ENCODE results near the gene KCTD20.
"Not testable (repeated sequence)": the region's sequence is repeated elsewhere in the genome, so short reads cannot be mapped to it uniquely, and the experiment has no call there.

Gene KCTD20

DNA sequence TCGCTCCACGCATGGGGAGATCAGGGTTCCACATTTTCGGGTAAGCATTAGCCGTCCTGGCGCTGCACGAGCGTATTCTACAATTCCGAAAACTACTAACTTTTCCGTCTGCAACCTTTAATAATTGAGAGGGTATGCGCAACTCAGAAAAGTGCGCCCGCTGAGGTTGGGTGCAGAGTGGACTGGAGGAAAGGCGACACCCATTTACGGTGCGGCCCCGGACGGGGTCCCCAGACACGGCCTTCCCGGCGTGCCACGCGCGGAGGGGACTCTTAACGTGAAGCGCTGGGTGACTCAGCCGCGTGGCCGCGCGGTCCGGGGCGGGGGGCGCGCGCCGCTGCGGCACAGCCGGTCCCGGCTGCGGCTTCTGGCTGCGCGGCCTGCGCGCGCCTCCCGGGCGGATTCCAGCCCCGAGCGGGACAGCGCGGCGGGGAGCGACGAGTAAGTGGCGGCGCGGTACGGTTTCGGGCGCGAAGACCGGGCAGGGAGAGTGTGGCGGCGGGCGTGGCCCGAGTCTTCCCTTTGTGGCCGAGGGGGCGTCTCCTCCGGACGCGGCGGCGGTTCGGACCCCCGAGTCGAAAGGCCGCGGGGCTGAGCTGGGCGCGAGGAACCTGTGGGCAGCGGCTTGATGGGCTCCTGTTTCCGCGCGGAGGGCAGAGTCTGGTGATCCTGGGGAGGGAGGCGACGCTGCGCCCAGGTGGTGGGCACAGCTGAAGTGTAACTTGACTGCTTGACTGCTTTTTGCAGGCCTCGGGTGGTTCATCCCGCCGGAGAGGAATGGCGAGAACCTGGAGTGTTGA lies at the start of gene KCTD20, which contains the start of gene PXT1:
TSS of gene KCTD20 (plus strand) at position 330 of the 800 bp plus-strand sequence. CDS start 27,098 bp downstream, outside the sequence.
TSS of gene PXT1 (minus strand) at position 184 of the 800 bp plus-strand sequence. CDS start 16,772 bp downstream, outside the sequence.
- peak; percentile 82 for DNase-seq

DNA sequence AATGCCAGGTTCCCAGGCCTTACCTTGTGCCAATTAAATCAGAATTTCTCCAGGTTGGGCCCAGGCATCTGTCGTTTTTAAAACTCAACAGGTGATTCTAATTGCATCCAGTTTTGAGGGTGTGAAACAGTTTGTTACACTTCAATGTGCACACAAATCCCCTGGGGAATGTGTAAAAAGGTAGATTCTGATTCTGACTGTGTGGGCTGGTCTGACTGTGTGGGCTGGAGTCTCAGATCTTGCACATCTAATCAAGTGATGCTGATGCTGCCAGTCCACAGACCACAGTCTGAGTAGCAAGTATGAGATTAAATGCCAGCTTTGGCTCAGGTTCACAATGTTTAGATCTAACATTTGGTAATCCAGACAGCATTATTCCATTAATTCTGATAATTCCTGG lies 42.8 kb upstream of the KCTD20 start:
- no peak for DNase-seq

DNA sequence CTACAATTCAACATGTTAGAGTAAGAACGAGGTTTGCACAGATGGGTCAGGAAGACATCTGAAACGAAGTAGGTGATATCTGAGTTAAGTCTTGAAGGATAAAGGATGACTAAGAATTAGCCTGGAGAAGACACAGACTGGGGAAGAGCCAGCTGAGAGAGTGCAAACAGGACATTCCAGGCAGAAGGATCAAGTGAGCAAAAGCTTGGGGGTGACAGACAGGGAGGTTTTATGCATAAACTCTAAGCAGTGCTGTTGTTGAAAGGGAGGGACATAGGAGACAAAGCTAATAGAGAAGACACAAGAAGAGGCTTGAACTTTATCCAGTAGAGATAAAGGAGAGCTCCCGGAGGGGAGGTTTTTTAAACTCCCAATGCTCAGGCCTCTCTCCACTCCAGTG lies 40.3 kb upstream of the KCTD20 start:
- DNase-seq: no peak

DNA sequence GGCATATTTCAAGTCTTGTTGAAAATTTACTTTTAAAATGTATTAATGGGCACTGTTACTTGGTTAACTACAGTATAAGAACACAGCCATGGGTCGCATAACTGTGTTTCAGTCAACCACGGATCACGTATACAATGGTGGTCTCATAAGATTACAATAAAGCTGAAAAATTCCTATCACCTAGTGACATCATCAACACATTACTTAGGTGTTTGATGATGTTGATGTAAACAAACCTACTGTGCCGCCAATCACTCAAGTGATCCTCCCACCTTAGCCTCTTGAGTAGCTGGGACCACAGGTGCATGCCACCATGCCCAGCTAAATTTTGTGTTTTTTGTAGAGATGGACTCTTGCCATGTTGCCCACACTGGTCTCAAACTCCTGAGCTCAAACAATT lies 38.6 kb upstream of the KCTD20 start:
- DNase-seq: no peak

DNA sequence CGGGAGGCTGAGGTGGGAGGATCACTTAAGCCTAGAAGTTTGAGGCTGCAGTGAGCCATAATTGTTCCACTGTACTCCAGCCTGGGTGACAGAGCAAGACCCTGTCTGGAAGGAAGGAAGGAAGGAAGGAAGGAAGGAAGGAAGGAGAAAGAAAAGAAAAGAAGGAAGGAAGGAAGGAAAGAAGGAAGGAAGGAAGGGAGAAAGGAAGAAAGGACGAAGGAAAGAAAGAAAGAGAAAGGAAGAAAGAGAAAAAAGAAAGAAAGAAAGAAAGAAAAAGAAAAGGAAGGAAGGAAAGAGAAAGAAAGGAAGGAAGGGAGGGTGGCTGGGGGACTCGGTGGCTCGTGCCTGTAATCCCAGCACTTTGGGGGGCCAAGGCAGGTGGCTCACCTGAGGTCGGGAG lies 33.1 kb upstream of the KCTD20 start:
- not testable (repeated sequence) for DNase-seq

DNA sequence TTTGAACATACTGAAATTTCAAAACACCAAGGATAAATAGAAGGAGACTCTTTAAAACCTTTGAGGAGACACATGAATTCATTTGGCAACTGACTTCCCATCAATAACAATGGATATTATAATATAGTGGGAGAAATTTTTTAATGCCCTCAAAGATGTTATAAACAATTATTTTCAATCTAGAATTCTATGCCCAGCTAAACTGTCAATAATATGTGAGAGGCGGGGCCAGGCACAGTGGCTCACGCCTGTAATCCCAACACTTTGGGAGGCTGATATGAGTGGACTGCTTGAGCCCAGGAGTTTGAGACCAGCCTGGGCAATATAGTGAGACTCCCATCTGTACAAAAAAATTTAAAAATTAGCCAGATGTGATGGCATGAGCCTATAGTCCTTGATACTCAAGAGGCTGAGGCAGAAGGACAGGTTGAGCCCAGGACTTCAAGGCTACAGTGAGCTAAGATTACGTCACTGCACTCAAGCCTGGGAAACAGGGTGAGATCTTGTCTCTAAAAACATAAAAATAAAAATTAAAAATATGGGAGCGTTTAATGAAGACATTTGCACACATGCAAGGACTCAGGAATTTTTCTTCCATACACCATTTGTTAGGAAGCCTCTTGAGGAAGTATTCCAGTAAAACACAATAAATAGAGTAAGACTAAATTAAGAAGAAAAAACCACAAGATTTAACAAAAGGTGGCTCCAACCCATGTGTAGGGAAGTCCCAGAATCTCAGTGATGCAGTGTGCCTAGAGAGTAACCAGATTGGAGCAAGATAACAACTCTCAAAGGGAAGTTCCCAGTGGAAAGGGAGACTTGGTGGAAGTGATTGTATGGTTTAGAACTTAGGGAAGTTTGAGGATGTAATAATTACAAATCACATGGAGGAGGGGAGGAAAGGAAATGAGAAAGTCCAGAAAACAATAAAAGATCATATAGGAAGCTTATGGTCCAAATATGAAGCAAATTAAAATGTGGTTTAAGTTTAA lies 29.0 kb upstream of the KCTD20 start:
- no peak for DNase-seq

DNA sequence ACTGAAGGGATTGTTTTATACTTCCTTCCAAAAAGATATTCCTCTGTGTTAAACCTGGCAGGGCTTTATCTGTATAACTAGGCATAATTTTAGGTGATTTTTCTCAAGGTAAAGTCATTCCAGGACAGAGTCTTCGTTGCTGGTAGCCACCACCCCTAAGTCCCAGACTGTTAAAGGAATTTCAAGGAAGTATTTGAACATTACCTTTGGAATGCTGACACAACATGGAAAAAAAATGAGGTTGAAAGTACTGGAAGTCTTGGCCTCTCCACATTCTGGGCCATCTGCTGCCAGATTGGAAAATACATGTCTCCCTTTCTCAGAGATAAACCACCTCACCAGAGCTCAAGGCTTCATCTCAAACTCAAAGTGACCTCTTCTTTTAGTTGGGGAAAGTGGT lies 28.3 kb upstream of the KCTD20 start:
- DNase-seq: no peak

DNA sequence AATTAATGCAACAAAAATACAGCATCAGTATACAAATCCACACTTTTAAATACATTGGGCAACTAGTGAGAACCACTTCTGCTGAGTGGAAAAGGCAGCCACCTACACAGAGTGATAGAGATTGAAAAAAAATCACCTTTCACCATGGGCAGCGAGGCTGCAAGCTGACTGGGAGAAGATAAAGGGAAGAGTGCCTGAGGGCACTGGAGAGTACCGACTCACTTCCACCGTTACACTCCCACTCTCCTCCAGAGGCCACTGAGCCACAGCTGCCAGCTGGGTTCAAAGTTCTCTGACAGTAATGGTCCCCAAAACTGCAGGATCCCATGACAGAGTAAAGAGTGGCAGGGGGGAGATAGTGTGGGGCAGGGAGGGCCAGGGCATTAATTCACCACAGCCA lies 24.2 kb upstream of the KCTD20 start:
- no peak for DNase-seq

DNA sequence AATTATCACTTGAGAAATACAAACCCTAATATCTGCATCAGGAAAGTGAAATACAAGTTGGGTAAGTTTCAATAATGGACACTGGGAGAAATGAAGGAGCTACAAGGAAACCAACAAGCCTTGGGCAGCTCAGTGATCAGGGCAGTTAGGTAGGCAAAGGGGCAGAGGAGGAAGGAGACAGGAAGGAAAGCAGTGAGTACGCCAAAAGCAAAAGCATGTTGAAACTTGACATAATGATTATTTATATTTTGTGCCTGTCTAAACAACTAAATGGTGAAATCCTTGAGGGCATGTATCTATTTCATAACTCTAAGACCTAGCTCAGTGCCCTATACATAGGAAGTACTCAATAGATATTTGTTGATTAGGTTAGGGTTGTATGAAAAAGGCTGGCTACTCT lies 23.5 kb upstream of the KCTD20 start:
- DNase-seq: peak; percentile 12

DNA sequence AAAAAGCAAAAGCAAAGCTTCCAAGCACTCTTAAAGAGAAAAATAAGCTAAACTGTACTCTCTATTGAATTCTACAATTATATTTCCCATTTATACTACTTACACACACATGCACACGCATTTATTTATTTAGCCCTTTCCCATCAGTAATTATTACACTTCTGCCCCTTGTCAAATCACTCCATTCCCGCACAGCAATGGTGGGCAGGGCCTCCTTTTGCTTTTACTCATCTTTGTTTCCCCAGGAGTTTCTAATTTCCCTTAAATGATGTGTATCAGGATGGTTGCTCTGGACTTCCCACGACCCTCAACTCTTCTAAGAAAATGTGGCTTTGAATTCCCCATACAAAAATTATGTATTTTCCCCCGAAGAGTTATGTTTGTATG lies 20.1 kb upstream of the KCTD20 start:
- no peak for DNase-seq

DNA sequence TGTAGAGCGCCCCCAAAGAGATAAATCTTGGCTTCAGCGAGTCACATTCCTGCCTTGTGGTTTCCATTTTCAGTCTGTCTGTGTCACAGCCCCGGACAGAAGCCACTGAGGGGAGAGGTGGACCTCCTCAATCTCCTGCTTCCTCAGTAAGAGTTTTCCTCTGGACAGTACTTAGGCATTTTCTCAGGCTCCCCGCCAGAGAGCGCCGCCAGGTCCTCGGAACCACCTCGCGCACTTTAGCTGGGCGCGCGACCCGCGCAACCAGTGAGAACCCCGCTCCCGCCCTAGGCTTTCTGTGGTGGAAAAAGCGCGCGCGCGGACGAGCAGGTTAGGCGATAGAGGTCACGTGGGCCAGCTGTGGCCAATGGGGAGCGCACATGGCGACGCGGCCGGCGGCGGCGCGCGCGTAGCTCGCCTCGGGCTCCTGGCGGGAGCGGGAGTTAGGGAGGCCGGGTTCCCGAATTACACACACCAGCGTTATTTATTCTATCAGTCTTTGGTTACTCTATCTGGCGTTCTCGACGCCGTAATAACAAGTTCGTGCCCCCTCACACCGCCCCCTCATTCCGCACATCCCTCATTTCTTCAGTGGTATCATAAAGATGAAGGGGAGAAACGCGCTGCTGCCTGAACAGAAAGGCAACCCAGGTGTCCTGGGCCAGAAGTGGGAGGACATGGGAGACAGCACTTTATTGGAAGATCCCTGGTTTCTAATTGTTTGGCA lies 19.5 kb upstream of the KCTD20 start:
- DNase-seq: peak; percentile 87

DNA sequence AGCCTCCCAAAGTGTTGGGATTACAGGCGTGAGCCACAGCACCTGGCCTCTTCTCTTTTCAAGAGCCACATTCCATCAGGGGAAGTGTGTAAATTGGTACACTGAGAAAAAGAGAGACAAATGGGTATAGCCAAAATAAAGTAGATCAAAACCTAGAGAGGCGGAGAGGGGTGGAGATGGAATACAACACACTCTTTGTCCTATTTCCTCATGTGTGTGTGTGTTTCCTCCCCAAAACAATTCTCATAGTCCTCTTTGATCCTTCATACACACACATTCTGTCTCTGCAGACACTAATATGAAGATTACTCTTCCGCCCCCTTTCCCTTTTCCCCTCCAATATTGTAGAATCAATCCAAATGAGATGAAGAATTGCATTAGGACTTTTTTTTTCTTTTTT lies 16.2 kb upstream of the KCTD20 start:
- no peak for DNase-seq

DNA sequence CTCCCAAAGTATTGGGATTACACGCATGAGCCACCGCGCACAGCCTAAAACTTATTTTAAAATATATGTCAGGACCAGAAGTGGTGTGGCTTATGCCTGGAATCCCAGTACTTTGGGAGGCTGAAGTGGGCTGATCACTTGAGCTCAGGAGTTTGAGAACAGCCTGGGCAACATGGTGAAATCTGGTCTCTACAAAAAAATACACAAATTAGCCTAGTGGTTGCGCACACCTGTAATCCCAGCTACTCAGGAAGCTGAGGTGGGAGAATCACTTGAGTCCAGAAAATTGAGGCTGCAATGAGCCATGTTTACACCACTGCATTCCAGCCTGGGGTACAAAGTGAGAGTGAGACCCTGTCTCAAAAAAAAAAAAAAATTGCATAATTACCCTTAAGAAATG lies 13.9 kb upstream of the KCTD20 start:
- no peak for DNase-seq

DNA sequence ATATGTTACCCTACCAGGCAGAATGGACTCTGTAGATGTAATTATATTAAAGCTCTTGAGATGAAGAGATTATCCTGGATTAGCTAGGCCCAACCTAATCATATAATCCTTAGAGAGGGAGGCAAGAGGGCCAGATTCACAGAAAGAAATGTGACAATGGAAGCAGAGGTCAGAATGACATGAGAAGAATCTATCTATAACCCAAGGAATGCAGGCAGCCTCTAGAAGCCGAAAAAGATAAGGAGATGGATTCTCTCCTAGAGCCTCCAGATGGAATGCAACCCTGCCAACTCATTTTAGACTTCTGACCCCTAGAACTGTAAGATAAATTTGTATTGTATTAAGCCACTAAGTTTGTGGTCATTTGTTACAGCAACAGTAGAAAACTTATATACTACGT lies 12.4 kb upstream of the KCTD20 start:
- no peak for DNase-seq

DNA sequence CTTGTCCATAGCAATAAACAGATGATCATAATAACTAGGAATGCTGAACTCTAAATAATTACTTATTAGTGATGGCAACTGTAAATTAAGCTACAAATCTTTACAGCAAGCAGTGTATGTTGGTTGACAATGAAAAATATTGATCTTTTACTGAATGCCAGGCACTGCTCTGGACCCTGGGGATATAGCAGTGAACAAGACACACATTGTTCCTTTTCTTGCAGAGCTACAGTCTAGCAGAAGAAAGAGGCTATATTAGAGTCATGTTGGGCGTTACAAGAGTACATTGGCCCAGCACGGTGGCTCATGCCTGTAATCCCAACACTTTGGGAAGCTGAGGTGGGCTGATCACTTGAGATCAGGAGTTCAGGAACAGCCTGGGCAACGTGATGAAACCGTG lies 11.6 kb upstream of the KCTD20 start:
- no peak for DNase-seq

DNA sequence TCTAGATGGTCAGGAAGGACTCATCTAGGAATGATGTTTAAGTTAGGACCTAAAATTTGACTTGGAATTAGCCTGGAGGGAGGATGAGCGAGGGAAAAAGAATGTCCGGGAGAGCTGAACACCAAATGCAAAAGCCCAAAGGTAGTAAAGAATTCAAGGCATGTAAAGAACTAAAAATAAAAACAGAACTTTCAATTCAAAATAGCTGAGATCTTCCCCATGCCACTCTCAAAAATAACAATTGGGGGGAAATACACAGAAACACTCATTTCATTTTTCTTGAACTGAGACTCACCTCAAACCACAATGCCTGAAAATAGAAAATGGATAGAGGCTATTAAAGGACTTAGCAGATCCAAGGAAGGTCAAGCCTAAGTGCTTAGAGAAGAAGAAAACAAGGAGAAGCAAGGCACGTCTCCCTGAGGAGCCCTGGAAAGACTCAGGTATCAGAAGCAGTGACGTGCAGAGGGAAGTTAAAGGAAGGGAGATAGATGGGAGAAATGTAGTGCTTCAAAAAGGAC lies 10.6 kb upstream of the KCTD20 start:
- DNase-seq: no peak

DNA sequence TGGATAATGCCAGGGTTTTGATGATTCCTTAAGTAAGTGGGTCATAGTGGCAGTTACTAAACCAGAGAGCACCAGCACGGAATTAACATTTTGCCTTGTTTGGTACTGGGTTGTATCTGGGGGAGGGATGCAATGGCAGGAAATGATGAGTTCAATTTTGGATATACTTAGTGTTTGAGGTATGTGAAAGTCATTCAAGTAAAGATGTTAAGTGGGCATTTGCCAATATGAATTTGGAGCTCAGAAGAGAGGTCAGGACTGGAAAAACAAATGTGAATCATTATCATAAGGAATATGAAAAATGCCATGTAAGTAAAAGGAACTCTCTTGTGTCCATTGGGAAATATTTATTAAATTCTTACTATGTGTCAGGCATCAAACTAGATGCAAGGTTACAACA lies 6.3 kb upstream of the KCTD20 start:
- DNase-seq: no peak

DNA sequence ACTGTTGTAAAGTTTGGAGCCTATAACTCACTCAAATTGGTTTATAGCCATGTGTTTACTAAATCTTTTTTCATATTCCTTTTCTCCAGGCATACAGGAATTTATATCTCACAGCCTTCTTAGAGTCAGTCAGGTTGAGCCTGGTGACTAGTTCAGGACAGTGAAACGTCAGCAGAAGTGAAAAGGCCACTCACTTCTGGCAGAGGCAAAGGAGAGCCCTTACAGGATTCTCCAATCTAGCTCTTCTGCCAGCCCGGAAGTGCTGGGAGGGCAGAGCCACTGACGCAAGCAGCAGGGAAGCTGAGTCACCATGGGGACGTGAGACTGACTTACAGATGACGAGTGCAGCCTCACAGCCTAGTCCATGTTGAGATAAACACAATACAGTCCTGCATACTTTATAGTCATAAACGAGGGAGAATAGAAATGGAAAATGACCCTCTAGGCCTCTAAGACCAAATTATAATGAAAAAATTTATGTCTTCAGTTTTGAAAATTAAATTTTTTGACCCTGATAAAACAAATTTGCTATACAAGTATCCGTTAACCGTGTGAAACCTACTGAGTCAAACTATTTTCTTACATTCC lies 1.4 kb upstream of the KCTD20 start:
- DNase-seq: peak; percentile 39

DNA sequence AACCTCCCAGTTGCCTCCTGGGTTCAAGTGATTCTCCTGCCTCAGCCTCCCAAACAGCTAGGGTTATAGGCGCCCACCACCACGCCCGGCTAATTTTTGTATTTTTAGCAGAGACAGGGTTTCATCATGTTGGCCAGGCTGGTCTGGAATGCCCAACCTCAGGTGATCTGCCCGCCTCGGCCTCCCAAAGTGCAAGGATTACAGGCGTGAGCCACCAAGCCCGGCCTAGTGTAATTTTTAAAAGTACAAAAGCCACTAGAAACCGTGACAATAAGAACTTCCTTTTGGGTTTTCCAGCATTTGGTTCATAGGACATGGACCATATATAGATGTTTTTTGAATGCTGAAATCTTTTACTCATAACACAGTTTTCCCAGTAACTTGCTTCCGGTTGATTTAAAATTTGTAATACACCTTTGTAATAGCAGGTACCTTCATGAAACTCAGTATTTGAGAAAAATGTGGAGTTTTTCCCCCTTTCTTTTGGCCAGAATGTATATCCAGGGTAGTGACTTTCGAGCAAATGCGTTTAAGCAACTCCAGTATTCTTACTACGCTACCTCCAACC lies 613 bp upstream of the KCTD20 start:
- no peak for DNase-seq

DNA sequence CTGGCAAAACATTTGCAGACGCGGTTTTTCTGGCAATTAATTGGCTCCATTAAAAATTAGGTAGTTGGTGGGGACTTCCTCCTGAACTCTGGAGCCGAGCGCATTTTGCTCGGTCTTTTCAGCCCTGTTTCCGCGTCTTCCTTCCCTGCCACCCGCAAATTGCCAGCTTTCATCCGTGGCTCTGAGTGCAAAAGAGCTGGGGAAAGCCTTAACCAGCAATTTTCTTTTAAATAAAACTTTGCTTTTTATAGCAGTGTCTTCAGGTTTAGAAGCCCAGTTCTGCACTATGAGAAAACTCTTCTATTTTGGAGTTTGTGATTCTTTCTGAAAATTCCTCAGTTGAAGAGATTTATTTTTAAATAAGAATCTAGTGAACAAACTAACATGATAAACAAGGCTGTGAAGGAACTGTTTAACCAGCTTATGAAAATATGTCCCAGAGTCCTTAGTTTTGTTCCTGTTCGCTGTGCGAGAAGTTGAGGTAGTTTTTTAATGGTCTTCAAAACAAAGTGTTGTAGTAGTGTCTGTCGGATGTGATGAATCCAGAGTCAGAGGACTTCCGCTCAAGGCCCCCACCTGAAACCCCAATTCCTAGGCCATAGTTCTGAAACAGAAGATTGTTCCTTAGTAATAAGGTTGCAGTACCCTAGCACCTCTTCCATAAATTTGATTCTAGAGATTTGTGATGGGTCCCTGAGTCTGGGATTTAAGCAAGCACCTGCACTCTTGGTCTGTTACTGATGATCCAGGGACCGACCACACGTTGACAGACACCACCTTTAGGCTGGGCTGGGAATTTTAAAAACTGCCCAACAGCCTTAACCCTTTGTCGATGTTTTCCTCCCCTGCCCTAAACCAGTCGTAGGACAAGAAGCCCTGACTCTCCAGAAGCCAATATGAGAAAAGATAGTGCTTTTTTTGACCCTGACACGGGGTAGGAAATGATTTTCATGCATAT lies 950 bp downstream of the KCTD20 start:
- peak; percentile 24 for DNase-seq

DNA sequence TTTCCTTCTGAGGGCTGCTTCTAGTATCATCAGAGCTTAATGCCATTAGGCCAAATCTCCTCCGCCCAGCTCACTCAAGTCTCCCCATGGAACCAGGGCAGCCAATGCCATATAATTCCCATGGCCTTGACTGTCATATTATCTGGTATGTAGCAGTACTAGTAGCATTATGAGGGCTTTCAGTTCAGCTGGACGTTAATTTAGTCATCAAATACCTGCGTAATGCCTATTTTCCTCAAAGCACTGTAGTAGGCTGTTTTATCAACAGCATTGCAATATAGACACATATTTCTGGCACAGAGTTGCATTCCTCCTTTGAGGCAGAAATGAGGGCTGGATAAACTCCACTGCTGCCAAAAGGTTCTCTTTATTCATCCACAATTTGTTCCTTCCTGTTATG lies 1.7 kb downstream of the KCTD20 start:
- DNase-seq: no peak
